ENCODE data around the gene SLC13A1.
"Not testable (repeated sequence)": the region's sequence is repeated elsewhere in the genome, so short reads cannot be mapped to it uniquely, and the experiment has no call there.

SLC13A1 gene

GRCh38 chr7:123199883-123200282 lies at the start of gene SLC13A1:
Gene SLC13A1 (minus strand): TSS chr7:123199969. CDS start chr7:123199946, 23 bp downstream.
- no peak for DNase-seq (ENCODE audit: low read depth)

- DNase-seq (ENCODE audit: low read depth): no peak
These were observed 45.0 kb upstream of the SLC13A1 start for GRCh38 chr7:123244768-123245167.

- no peak for DNase-seq (ENCODE audit: low read depth)
These were observed 42.8 kb upstream of the SLC13A1 start for GRCh38 chr7:123242467-123243092.

GRCh38 chr7:123241809-123242208 lies 42.0 kb upstream of the SLC13A1 start:
- no peak for DNase-seq (ENCODE audit: low read depth)

GRCh38 chr7:123231021-123232000 lies 31.5 kb upstream of the SLC13A1 start:
- no peak for DNase-seq (ENCODE audit: low read depth)

- no peak for DNase-seq (ENCODE audit: low read depth)
These were observed 30.8 kb upstream of the SLC13A1 start for GRCh38 chr7:123230603-123231002.

- DNase-seq (ENCODE audit: low read depth): no peak
These were observed 30.4 kb upstream of the SLC13A1 start for GRCh38 chr7:123230147-123230546.

- DNase-seq (ENCODE audit: low read depth): no peak
These were observed 29.7 kb upstream of the SLC13A1 start for GRCh38 chr7:123229426-123229825.

- DNase-seq (ENCODE audit: low read depth): not testable (repeated sequence)
These were observed 27.9 kb upstream of the SLC13A1 start for GRCh38 chr7:123227666-123228065.

- no peak for DNase-seq (ENCODE audit: low read depth)
These were observed 20.6 kb upstream of the SLC13A1 start for GRCh38 chr7:123220396-123220795.

GRCh38 chr7:123218866-123219265 lies 19.1 kb upstream of the SLC13A1 start:
- DNase-seq (ENCODE audit: low read depth): no peak

GRCh38 chr7:123216825-123217224 lies 17.1 kb upstream of the SLC13A1 start:
- no peak for DNase-seq (ENCODE audit: low read depth)

- no peak for DNase-seq (ENCODE audit: low read depth)
These were observed 15.6 kb upstream of the SLC13A1 start for GRCh38 chr7:123215350-123215749.

GRCh38 chr7:123211545-123211944 lies 11.8 kb upstream of the SLC13A1 start:
- no peak for DNase-seq (ENCODE audit: low read depth)

- DNase-seq (ENCODE audit: low read depth): no peak
These were observed 11.2 kb upstream of the SLC13A1 start for GRCh38 chr7:123210986-123211385.

- no peak for DNase-seq (ENCODE audit: low read depth)
These were observed 10.0 kb upstream of the SLC13A1 start for GRCh38 chr7:123209786-123210185.

GRCh38 chr7:123208793-123209192 lies 9.0 kb upstream of the SLC13A1 start:
- DNase-seq (ENCODE audit: low read depth): no peak

GRCh38 chr7:123204206-123204835 lies 4.6 kb upstream of the SLC13A1 start:
- DNase-seq (ENCODE audit: low read depth): no peak

GRCh38 chr7:123201901-123202300 lies 2.1 kb upstream of the SLC13A1 start:
- no peak for DNase-seq (ENCODE audit: low read depth)

- no peak for DNase-seq (ENCODE audit: low read depth)
These were observed 809 bp downstream of the SLC13A1 start for GRCh38 chr7:123198668-123199652.

- no peak for DNase-seq (ENCODE audit: low read depth)
These were observed 1.7 kb downstream of the SLC13A1 start for GRCh38 chr7:123198111-123198510.

- no peak for DNase-seq (ENCODE audit: low read depth)
These were observed 6.5 kb downstream of the SLC13A1 start for GRCh38 chr7:123193235-123193634.
